Right lobe of liver (tissue), 6 donors: ENCODE data around the gene PTPN1. TPM values are rescaled to one million over a fixed set of nuclear protein-coding genes. Genes with fewer than 3 reads are reported as not detected.

ENCODE experiments used
- ATAC-seq, 4 donors: fragments of 200-7000 bp; cut with Tn5 transposase; one replicate each; pipeline ENCODE4 v1.9.1; 2020; ENCODE audit warnings: mild to moderate bottlenecking in 4 of 4, moderate library complexity in 4 of 4
- DNase-seq, 3 donors: peaks; one replicate each; pipeline ENCODE4 v3.0.0-alpha.2; 2020
- H3K27ac ChIP-seq, 3 donors: fragments of 200-600 bp; one replicate each; pipeline ENCODE4 v1.8.0; 2022
- H3K27me3 ChIP-seq, 2 donors: fragments of 200-600 bp; one replicate each; pipeline ENCODE4 v1.8.0; 2022
- H3K36me3 ChIP-seq, 4 donors: fragments of 200-600 bp; sonication (generic) in 1 of 4; one replicate each; pipeline versions ENCODE4 v1.5.1 to v1.8.0; 2017 to 2022; ENCODE audit warnings: control low read depth in 1 of 4
- H3K4me1 ChIP-seq, 4 donors: fragments of 200-600 bp; sonication (generic) in 1 of 4; one replicate each; pipeline versions ENCODE4 v1.5.1 to v1.8.0; 2017 to 2022; ENCODE audit warnings: control low read depth in 1 of 4
- H3K4me3 ChIP-seq, 3 donors: fragments of 200-600 bp; one replicate each; pipeline ENCODE4 v1.8.0; 2022
- H3K9me3 ChIP-seq, 4 donors: fragments of 200-600 bp; sonication (generic) in 1 of 4; one replicate each; pipeline versions ENCODE4 v1.5.1 to v1.8.0; 2017 to 2022; ENCODE audit warnings: control low read depth in 1 of 4
- POLR2A ChIP-seq: fragments of 450-650 bp; IDR thresholded peaks from one replicate; pipeline ENCODE4 v1.6.1; 2017; ENCODE audit warnings: antibody characterized with exemption, mild to moderate bottlenecking
- WGBS: methylation state at CpG from one replicate; pipeline ENCODE4 v1.1.6; 2018; ENCODE audit warnings: low coverage, low lambda C conversion rate; ENCODE audit not compliant: insufficient coverage; ENCODE audit errors: missing lambda C conversion rate; 5-methylcytosine and 5-hydroxymethylcytosine counted together
- intact Hi-C, 2 donors: fragments of 100-400 bp; cut with DNase I; formaldehyde crosslinking; loops; one replicate each; pipeline versions ENCODE4 v1.11.2 to v1.14.1; 2022
- total RNA-seq, 6 experiments: library from RNA; depleted of rRNA in 2 of 6; stranded (reverse); fragments of >200 nt in 2 of 6; fragmentation: NEBNext Ultra II Directional in 3 of 6; extraction: Animal tissue kit (Norgen Biotek cat#: 25700) in 3 of 6; gene quantifications; one replicate each; pipeline versions ENCODE4 v1.1.0 to v1.2.4, GENCODE V29; 2016 to 2023
- TF ChIP-seq, protein P1 (sequence below), 4 donors: fragments of 200-600 bp in 3 of 4; fragments of 450-650 bp in 1 of 4; IDR thresholded peaks; one replicate each; pipeline versions ENCODE4 v1.5.1 to v1.8.0; 2016 to 2022; ENCODE audit warnings: antibody characterized with exemption in 4 of 4, mild to moderate bottlenecking in 2 of 4
- donor health status: DM: no; HTN: yes; CAD: no.
- donor health status: DM: no; HTN: no; CAD: no.
- donor health status: DM: no; HTN: no; CAD: no.
- donor health status: DM: no; HTN: yes; CAD: no.
- donor health status: DM: no; HTN: yes; CAD: no.

Gene PTPN1
- total RNA-seq, 6 experiments from 2014 or later, result 9.5 to 14.9 (median 12.6) TPM

DNA sequence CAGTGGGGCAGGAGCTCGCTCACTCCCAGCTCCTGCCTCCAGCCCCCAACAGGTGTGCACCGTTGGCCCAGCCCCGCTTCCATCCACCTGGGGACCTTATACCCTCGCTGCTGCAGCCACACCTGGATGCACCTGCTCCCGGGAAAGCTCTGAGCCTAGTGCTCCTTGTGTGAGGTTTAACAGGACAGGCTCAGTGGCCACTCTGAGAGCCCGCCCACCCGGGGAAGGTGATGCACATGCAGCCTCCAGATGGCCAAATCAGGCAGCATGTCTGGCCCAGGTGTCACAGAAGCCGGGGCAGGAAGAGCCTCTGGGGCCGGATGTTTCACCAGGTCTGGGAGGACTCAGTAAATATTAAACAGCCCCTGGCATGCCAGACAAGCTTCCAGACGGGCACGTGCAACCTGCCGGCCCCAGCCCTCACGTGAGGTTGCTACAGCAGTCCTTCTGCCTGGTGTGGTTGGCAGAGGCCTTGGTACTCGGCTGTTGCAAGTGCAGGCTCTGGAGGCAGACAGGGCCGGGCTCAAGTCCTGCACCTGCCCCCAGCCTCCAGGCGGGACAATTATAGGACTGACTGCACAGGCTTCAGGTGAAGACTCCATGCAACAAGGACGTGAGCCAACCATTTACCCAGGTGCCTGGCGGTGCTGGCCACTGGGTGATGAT is 114.3 kb downstream of the PTPN1 start:
- TF ChIP-seq, protein P1, sequence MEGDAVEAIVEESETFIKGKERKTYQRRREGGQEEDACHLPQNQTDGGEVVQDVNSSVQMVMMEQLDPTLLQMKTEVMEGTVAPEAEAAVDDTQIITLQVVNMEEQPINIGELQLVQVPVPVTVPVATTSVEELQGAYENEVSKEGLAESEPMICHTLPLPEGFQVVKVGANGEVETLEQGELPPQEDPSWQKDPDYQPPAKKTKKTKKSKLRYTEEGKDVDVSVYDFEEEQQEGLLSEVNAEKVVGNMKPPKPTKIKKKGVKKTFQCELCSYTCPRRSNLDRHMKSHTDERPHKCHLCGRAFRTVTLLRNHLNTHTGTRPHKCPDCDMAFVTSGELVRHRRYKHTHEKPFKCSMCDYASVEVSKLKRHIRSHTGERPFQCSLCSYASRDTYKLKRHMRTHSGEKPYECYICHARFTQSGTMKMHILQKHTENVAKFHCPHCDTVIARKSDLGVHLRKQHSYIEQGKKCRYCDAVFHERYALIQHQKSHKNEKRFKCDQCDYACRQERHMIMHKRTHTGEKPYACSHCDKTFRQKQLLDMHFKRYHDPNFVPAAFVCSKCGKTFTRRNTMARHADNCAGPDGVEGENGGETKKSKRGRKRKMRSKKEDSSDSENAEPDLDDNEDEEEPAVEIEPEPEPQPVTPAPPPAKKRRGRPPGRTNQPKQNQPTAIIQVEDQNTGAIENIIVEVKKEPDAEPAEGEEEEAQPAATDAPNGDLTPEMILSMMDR (IDR thresholded peaks at IDR 0.05), result no peak
- peak; percentile 70 to 92 (median 76) for ATAC-seq
- Histone ChIP-seq H3K4me1 (peaks cover 0 to 9% (median 3%) of the 10 kb centered on the region in 4 donors), H3K27ac (no peak overlapping the region), H3K4me3 (no peak overlapping the region), H3K27me3 (no peaks in the 10 kb centered on the region), H3K36me3 (no peaks in the 10 kb centered on the region), H3K9me3 (no peaks in the 10 kb centered on the region)
- DNase-seq, result peak; percentile 64 to 92 (median 92)
- intact Hi-C loops, result no loop called here
- 18% methylated on average over 2 of the region's 18 CpGs for WGBS

DNA sequence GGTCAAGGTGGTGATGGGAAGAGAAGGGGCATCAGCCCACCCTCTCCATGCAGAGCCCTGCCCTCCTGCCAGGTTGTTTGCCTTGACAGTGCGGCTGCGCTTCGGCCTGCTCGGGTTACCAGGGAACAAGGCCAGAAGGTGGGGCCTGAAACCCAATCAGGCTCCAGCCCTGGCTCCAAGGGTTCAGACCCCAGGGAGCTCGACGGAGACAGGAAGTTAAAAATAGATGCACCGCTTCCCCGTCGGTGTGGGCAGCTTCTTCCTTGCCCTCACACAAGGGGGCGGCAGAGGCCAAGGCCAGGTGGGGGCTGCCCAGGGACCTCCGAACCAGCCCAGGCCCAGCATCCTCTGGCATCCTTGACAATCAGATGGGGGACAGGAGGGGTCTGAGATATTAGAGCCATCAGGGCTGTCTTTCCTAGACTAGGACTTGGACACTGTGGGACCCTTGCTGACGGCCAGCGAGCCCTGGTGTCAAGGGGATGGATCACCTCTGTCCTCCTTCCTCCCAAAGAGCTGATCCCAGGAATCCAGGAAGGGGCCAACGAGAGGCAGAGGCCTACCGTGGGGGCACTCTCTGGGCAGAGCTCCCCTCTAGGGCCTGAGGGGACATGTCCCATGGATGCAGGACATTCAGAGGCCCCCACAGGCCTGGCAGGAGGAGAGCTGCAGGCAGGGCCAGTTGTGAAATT is 115.9 kb downstream of the PTPN1 start:
- 58% methylated on average over 5 of the region's 15 CpGs for WGBS

DNA sequence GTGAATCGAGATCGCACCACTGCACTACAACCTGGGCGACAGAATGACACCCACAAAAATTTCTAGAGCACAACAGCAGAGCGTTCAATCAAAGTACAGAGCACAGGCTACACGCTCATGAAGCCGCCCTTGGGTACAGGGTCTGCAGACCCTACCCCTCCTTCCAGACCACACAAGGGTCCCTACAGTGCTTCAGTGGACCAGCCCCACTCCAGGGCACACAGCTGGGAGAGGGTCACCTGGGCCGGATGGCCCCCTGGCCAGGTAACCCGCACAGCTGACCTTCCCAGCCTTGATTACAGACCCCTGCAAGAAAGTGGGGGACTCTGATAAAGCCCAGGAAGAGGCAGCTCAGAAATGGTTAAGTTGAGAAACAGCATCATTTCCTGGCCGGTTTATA is 117.6 kb downstream of the PTPN1 start:
- WGBS, result 60% methylated on average over 2 of the region's 9 CpGs
- DNase-seq, result no peak
- intact Hi-C loops, result no loop called here

More for the DNA sequence above, 115.9 kb downstream of the PTPN1 start:
- Histone ChIP-seq H3K9me3 (no peaks in the 10 kb centered on the region), H3K4me3 (no peak overlapping the region), H3K4me1 (peaks cover 0 to 9% (median 3%) of the 10 kb centered on the region in 4 donors), H3K27me3 (no peaks in the 10 kb centered on the region), H3K27ac (no peak overlapping the region), H3K36me3 (no peaks in the 10 kb centered on the region)
- DNase-seq (peak in 1 of 3 donors; percentile 45), ATAC-seq (peak in 3 of 4 donors; percentile 23 to 61 (median 43))
- TF ChIP-seq POLR2A, result no peak
- TF ChIP-seq, protein P1 (IDR thresholded peaks at IDR 0.05), result peak in 3 of 4 donors; percentile 34 to 42 (median 39)
- intact Hi-C loops, result no loop called here

DNA sequence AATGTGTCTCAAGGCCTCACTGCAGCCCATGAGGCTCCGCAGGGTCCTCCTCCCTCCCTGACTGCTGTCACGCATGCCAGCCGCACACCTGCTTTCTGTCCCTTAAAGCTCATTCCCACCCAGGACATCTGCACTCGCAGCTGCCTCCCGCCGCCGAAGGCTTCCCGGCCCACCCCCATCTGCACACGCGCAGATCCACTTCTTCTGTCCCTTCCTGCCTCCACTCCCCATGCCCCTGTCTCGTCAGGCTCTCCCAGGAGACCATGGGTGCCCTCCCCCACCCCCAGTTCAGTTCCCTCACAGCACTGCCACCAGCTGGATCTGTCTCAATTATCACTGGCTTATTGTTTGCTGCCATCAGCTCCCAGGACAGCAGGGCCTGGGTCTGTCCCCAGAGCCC is 118.1 kb downstream of the PTPN1 start:
- TF ChIP-seq, protein P1 (IDR thresholded peaks at IDR 0.05), result no peak
- TF ChIP-seq POLR2A, result no peak
- H3K27me3 ChIP-seq, result no peaks in the 10 kb centered on the region
- intact Hi-C loops, result no loop called here
- no peak overlapping the region for H3K4me3 ChIP-seq
- no peak overlapping the region for H3K27ac ChIP-seq
- H3K9me3 ChIP-seq, result no peaks in the 10 kb centered on the region
- peaks cover 0 to 9% (median 3%) of the 10 kb centered on the region in 4 donors for H3K4me1 ChIP-seq
- H3K36me3 ChIP-seq, result no peaks in the 10 kb centered on the region
- WGBS, result 61% methylated on average over 7 of the region's 11 CpGs
- DNase-seq (no peak), ATAC-seq (no peak)

More for the DNA sequence above, 117.6 kb downstream of the PTPN1 start:
- Histone ChIP-seq H3K36me3 (no peaks in the 10 kb centered on the region), H3K4me1 (peaks cover 0 to 9% (median 3%) of the 10 kb centered on the region in 4 donors), H3K9me3 (no peaks in the 10 kb centered on the region), H3K4me3 (no peak overlapping the region), H3K27me3 (no peaks in the 10 kb centered on the region), H3K27ac (no peak overlapping the region)
- no peak for TF ChIP-seq POLR2A
- TF ChIP-seq, protein P1 (IDR thresholded peaks at IDR 0.05), result no peak
- no peak for ATAC-seq
